Activated CD8-positive, alpha-beta T cell treated with anti-CD3 and anti-CD28 coated beads for 36 hours (primary cell): ENCODE data around the gene KLK15. TPM values are rescaled to one million over a fixed set of nuclear protein-coding genes. Genes with fewer than 3 reads are reported as not detected.

Experiments
- ATAC-seq: fragments of 200-7000 bp; cut with Tn5 transposase; one replicate; pipeline ENCODE4 v1.10.0; 2021; ENCODE audit warnings: mild to moderate bottlenecking, moderate library complexity
- CTCF ChIA-PET: fragments of 350-600 bp; sonication (Branson Sonifier 250); formaldehyde crosslinking; loops from one replicate; lab custom pipeline; 2021; ENCODE audit warnings: antibody characterized with exemption; lab: Charles Lee
- POLR2A ChIA-PET: fragments of 350-600 bp; sonication (Branson Sonifier 250); formaldehyde crosslinking; loops from one replicate; lab custom pipeline; 2021; ENCODE audit warnings: antibody characterized with exemption; lab: Charles Lee
- DNase-seq: peaks from one replicate; pipeline ENCODE4 v3.0.0-alpha.2; 2020
- H3K27ac Mint-ChIP-seq: one replicate; pipeline ENCODE4 v1.8.0; 2021; ENCODE audit warnings: mild to moderate bottlenecking, mixed read lengths
- H3K27me3 Mint-ChIP-seq: one replicate; pipeline ENCODE4 v1.8.0; 2021; ENCODE audit warnings: mixed read lengths
- H3K36me3 Mint-ChIP-seq: one replicate; pipeline ENCODE4 v1.8.0; 2021; ENCODE audit warnings: low read depth, mixed read lengths
- H3K4me1 Mint-ChIP-seq: one replicate; pipeline ENCODE4 v1.8.0; 2021; ENCODE audit warnings: low read depth, mixed read lengths
- H3K4me3 Mint-ChIP-seq: one replicate; pipeline ENCODE4 v1.8.0; 2021; ENCODE audit warnings: mild to moderate bottlenecking, moderate library complexity, mixed read lengths
- H3K9me3 Mint-ChIP-seq: one replicate; pipeline ENCODE4 v1.8.0; 2021; ENCODE audit warnings: mixed read lengths
- intact Hi-C: fragments of 100-400 bp; cut with micrococcal nuclease; formaldehyde crosslinking; loops from one replicate; pipeline ENCODE4 v1.10.0; 2022
- total RNA-seq, 2 experiments: library from RNA; stranded (reverse); gene quantifications; one replicate each; pipeline ENCODE4 v1.2.3, GENCODE V29; 2021
- TF ChIP-seq, protein P1 (sequence below): fragments of 200-600 bp; IDR thresholded peaks from one replicate; pipeline ENCODE4 v1.8.0; 2022; ENCODE audit warnings: antibody characterized with exemption, mild to moderate bottlenecking

Gene KLK15
- total RNA-seq, 2 experiments from 2014 or later, result not detected

DNA sequence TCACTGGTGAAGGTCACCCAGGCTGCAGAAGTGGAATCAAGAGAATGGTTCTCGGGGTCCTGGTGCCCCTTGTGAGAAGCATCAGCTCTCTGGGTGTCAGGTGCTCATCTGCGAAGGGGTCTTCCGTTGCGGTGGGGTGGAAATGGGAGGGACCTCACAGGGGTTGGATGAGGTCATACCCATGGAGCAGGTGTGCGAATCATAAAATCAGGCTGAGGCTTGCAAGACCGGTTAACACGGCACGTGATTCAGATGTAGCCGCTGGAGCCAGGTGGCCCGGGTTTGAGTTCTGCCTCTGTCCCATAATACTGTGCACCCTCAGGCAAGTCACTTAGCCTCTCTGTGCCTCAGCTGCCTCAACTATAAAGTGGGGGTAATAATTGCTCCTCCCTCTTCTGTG is 3.9 kb upstream of the KLK15 start:
- Mint-ChIP-seq H3K4me1 (peaks cover 5% of the 10 kb centered on the region), H3K9me3 (no peaks in the 10 kb centered on the region), H3K4me3 (no peak overlapping the region), H3K27ac (no peak overlapping the region), H3K36me3 (no peaks in the 10 kb centered on the region), H3K27me3 (peaks cover 48% of the 10 kb centered on the region)
- ChIA-PET CTCF (interaction anchor here (1.0 to 1.3 kb wide), 2 partner anchors 92 to 281 kb away, joined by 3 to 4 read pairs; no protein-coding TSS in a partner anchor), POLR2A (interaction anchor here (0.6 to 1.2 kb wide), 3 partner anchors 40 to 179 kb away, joined by 3 to 5 read pairs (median 4); no protein-coding TSS in a partner anchor)
- intact Hi-C loops, result no loop called here
- TF ChIP-seq, protein P1, sequence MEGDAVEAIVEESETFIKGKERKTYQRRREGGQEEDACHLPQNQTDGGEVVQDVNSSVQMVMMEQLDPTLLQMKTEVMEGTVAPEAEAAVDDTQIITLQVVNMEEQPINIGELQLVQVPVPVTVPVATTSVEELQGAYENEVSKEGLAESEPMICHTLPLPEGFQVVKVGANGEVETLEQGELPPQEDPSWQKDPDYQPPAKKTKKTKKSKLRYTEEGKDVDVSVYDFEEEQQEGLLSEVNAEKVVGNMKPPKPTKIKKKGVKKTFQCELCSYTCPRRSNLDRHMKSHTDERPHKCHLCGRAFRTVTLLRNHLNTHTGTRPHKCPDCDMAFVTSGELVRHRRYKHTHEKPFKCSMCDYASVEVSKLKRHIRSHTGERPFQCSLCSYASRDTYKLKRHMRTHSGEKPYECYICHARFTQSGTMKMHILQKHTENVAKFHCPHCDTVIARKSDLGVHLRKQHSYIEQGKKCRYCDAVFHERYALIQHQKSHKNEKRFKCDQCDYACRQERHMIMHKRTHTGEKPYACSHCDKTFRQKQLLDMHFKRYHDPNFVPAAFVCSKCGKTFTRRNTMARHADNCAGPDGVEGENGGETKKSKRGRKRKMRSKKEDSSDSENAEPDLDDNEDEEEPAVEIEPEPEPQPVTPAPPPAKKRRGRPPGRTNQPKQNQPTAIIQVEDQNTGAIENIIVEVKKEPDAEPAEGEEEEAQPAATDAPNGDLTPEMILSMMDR, result no peak
- DNase-seq (no peak), ATAC-seq (no peak)

DNA sequence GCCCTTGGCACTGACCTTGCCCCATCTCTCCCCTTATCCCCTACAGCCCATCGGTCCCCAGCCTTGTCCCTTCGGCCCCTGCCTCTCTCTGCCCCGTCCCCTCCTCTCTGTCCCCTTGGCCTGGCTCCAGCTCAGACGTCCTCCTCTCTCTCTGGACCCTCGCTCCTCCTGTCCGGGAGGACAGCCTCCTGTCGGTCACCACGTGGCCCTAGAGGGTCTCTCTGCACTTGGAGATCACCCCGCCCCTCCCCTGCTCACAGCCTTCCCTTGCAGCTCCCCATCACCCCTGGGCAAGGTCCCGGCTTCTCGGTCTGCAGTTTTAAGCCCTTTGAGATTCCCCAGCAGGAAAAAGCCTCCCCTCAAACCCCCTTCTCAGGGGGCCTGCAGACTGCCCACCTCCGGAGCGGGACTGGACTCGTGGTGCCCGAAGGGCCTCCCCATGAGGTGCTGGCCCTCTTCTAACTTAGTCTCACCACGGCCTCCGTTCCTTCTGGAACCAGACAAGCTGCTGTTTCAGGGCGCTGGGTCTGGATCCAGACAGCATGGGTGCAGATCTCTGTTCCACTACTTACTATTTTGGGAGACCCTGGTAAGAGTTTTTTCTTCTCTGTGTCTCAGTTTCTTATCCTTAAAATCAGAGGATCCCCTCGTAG is 3.3 kb upstream of the KLK15 start:
- Mint-ChIP-seq H3K9me3 (no peaks in the 10 kb centered on the region), H3K27ac (no peak overlapping the region), H3K36me3 (no peaks in the 10 kb centered on the region), H3K4me1 (peaks cover 5% of the 10 kb centered on the region), H3K27me3 (peaks cover 48% of the 10 kb centered on the region), H3K4me3 (peak overlapping the region; percentile 73)
- intact Hi-C loops, result no loop called here
- ChIA-PET CTCF (interaction anchor here (1.0 kb wide), 1 partner anchor 92 kb away, joined by 3 read pairs; no protein-coding TSS in a partner anchor), POLR2A (interaction anchor here (0.6 to 1.2 kb wide), 3 partner anchors 39 to 180 kb away, joined by 3 to 5 read pairs (median 4); no protein-coding TSS in a partner anchor)
- ATAC-seq (no peak), DNase-seq (no peak)
- TF ChIP-seq, protein P1, result no peak

DNA sequence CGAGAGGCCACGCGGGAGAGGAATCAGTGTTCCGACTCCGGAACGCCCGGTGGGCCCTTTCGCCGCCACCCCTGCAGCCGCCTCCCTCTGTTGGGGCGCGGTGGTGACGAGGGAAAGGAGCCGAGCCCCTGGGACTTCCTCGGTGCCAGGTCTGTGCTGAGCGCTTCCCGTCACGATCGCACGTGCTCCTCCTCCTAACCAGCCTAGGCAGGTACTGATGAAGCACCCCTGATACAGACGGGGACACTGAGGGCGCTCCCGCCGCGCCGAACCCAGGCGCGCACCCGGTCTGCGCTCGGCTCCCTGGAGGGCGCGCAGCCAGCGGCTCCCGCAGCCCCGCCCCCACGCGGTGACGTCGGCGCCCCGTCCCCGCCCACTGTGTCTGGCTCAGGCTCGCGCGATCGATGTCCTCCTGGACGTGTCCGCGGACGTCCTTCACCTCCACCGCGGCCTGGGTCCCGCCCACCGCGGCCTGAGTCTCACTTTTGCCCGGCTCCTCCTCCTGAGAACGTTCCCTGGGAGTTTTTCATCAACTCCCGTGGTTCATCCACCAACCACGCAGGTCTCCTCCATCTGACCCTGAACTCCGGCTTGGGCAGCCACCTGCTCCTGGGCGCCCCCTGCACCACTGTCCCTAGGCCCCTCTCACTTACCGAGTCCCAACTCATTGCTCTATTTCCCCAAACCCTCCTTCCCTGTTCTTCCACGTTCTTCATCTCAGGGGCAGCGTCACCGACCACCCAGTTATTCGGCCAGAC is 2.6 kb upstream of the KLK15 start:
- CTCF ChIA-PET, result no interaction called here
- TF ChIP-seq, protein P1, result no peak
- Mint-ChIP-seq H3K27ac (no peak overlapping the region), H3K4me3 (peak overlapping the region; percentile 73), H3K9me3 (no peaks in the 10 kb centered on the region), H3K27me3 (peaks cover 51% of the 10 kb centered on the region), H3K4me1 (peaks cover 5% of the 10 kb centered on the region), H3K36me3 (no peaks in the 10 kb centered on the region)
- POLR2A ChIA-PET, result interaction anchor here (1.0 to 1.2 kb wide), 2 partner anchors 18 to 40 kb away, joined by 3 to 5 read pairs; no protein-coding TSS in a partner anchor
- peak; percentile 79 for DNase-seq
- intact Hi-C loops, result no loop called here
- peak; percentile 94 for ATAC-seq

DNA sequence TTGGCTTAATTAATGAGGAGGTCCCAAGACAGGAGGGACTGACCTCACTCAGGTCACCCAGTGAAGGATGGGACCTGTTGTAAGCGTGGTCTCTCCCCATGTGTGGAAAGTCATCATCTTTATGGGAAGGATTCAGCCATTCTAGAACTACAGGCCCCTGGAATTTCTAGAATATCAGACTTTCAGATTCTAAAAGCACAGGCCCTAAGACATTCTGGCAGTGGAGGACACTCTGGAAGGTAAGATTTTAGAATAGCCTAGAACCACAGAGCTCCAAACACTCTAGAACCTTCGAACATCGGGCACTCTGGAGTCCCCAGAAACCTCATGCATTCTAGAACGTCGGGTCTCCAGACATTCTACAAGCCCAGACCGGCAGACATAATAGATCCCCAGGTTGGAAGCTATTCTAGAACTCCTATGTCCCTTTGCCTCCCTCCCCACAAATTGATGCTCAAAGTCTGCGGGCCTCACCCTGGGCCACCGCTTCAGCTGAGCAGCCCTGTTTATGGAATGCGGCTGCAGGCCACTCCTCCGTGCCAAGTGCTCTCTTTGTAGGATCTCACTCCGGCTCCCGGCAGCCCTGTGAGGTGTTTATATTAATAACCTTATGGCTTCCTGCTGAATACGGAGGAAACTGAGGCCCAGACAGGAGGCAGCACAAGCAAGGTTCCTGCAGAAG is 1.9 kb upstream of the KLK15 start:
- TF ChIP-seq, protein P1, result no peak
- Mint-ChIP-seq H3K4me1 (peaks cover 5% of the 10 kb centered on the region), H3K4me3 (peak overlapping the region; percentile 73), H3K27ac (no peak overlapping the region), H3K27me3 (peaks cover 52% of the 10 kb centered on the region), H3K9me3 (no peaks in the 10 kb centered on the region), H3K36me3 (no peaks in the 10 kb centered on the region)
- DNase-seq (no peak), ATAC-seq (peak; percentile 10)
- POLR2A ChIA-PET, result interaction anchor here (0.9 to 1.0 kb wide), 3 partner anchors 17 to 39 kb away, joined by 3 to 5 read pairs (median 3); no protein-coding TSS in a partner anchor
- intact Hi-C loops, result no loop called here
- CTCF ChIA-PET, result no interaction called here
